Kidney (tissue), 14 donors: ENCODE measurements around the gene TTLL9. TPM values are rescaled to one million over a fixed set of nuclear protein-coding genes. Genes with fewer than 3 reads are reported as not detected.

Experiments used
- DNase-seq, 5 donors: peaks; one replicate each; pipeline ENCODE4 v3.0.0-alpha.2; 2013 to 2020
- FAIRE-seq: peaks from 2 replicates; lab custom pipeline; 2012; peaks lifted over from hg19 to GRCh38; lab: Jason Lieb, UNC
- H3K27ac ChIP-seq, 2 donors: one replicate each; pipeline ENCODE4 v1.7.0; 2013; ENCODE audit warnings: low read depth in 2 of 2, low read length in 2 of 2, inconsistent platforms in 1 of 2
- H3K27me3 ChIP-seq: one replicate; pipeline ENCODE4 v1.7.1; 2013; ENCODE audit warnings: low read length, inconsistent platforms; ENCODE audit not compliant: control insufficient read depth, insufficient read depth
- H3K36me3 ChIP-seq, 3 donors: one replicate each; pipeline versions ENCODE4 v1.7.0 to v1.7.1; 2013; ENCODE audit warnings: low read length in 3 of 3, control low read depth in 1 of 3, inconsistent platforms in 1 of 3; ENCODE audit not compliant: insufficient read depth in 3 of 3, control insufficient read depth in 2 of 3
- H3K4me1 ChIP-seq, 3 donors: one replicate each; pipeline versions ENCODE4 v1.7.0 to v1.7.1; 2013; ENCODE audit warnings: low read length in 3 of 3, inconsistent platforms in 1 of 3, low read depth in 1 of 3; ENCODE audit not compliant: control insufficient read depth in 2 of 3, insufficient read depth in 2 of 3
- H3K4me3 ChIP-seq, 3 donors: one replicate each; pipeline versions ENCODE4 v1.7.0 to v1.8.1; 2013; ENCODE audit warnings: low read length in 3 of 3, control low read depth in 1 of 3, inconsistent platforms in 1 of 3
- H3K9ac ChIP-seq, 3 donors: one replicate each; pipeline versions ENCODE4 v1.7.0 to v1.7.1; 2013; ENCODE audit warnings: low read length in 3 of 3, control low read depth in 1 of 3, inconsistent platforms in 1 of 3
- H3K9me3 ChIP-seq, 3 donors: one replicate each; pipeline versions ENCODE4 v1.7.0 to v1.7.1; 2013; ENCODE audit warnings: low read length in 3 of 3, control low read depth in 1 of 3, inconsistent platforms in 1 of 3; ENCODE audit not compliant: control insufficient read depth in 2 of 3, insufficient read depth in 1 of 3
- CTCF ChIP-seq: IDR thresholded peaks from 3 replicates; pipeline ENCODE4 v1.5.1; 2012; ENCODE audit warnings: mild to moderate bottlenecking, moderate library complexity, borderline replicate concordance; ENCODE audit not compliant: insufficient read depth; ENCODE audit errors: extremely low read depth
- intact Hi-C: fragments of 100-400 bp; cut with DNase I; formaldehyde crosslinking; loops from one replicate; pipeline ENCODE4 v1.11.1; 2022
- polyA plus RNA-seq: library from polyadenylated mRNA; stranded (reverse); fragments of 350-450 nt; fragmentation: Illumina TruSeq; extraction: RNeasy Lipid Tissue Mini Kit (QIAGEN cat#74804); gene quantifications from one replicate; pipeline ENCODE4 v1.2.3, GENCODE V29; 2014; ENCODE audit warnings: low read depth, low replicate concordance; ENCODE audit not compliant: insufficient read depth
- total RNA-seq: library from RNA; stranded (reverse); fragmentation: NEBNext Ultra II Directional; extraction: Animal tissue kit (Norgen Biotek cat#: 25700); gene quantifications from one replicate; pipeline ENCODE4 v1.2.1, GENCODE V29; 2021
- donor health status: control.
- donor health status: control.
- donor health status: control.
- donor health status: control.
- donor health status: control.
- donor health status: DM: yes; HTN: yes; CAD: no.
- donor health status: Normal renal cell carcinoma (clear cell type).

Gene TTLL9
- total and polyA plus RNA-seq, 2 donors from 2014 or later, result 0.82 to 1.9 TPM

- no peak overlapping the region for H3K27ac ChIP-seq
- TF ChIP-seq CTCF, result no peak
- no peak for DNase-seq
- H3K9me3 ChIP-seq, result no peaks in the 10 kb centered on the region
- H3K27me3 ChIP-seq, result no peaks in the 10 kb centered on the region
- no peak overlapping the region for H3K4me3 ChIP-seq
- no peak for FAIRE-seq
- intact Hi-C loops, result loop anchor here (10.0 kb wide), 1 partner anchor 132 kb away; no protein-coding TSS in a partner anchor
- no peaks in the 10 kb centered on the region for H3K36me3 ChIP-seq
- H3K4me1 ChIP-seq, result no peaks in the 10 kb centered on the region
- H3K9ac ChIP-seq, result no peak overlapping the region
Observed at GRCh38 chr20:31956556-31957526, 86.4 kb downstream of the TTLL9 start.

GRCh38 chr20:31962761-31963160 lies 92.3 kb downstream of the TTLL9 start:
- FAIRE-seq (no peak), DNase-seq (no peak)
- Histone ChIP-seq H3K36me3 (no peaks in the 10 kb centered on the region), H3K9me3 (no peaks in the 10 kb centered on the region), H3K4me3 (no peak overlapping the region), H3K27me3 (no peaks in the 10 kb centered on the region), H3K9ac (no peak overlapping the region), H3K4me1 (no peaks in the 10 kb centered on the region), H3K27ac (no peak overlapping the region)
- no peak for TF ChIP-seq CTCF
- intact Hi-C loops, result no loop called here

GRCh38 chr20:31963889-31964288 lies 93.5 kb downstream of the TTLL9 start:
- intact Hi-C loops, result no loop called here
- Histone ChIP-seq H3K4me1 (peaks cover 0 to 2% (median 0%) of the 10 kb centered on the region in 3 donors), H3K27me3 (no peaks in the 10 kb centered on the region), H3K9ac (no peak overlapping the region), H3K4me3 (no peak overlapping the region), H3K9me3 (no peaks in the 10 kb centered on the region), H3K27ac (no peak overlapping the region), H3K36me3 (no peaks in the 10 kb centered on the region)
- TF ChIP-seq CTCF, result no peak
- FAIRE-seq (no peak), DNase-seq (no peak)
